ENCODE measurements around the gene PLD1. TPM values are rescaled to one million over a fixed set of nuclear protein-coding genes. Genes with fewer than 3 reads are reported as not detected.
"Not testable (repeated sequence)": the region's sequence is repeated elsewhere in the genome, so short reads cannot be mapped to it uniquely, and the experiment has no call there.

PLD1 gene
- polyA plus RNA-seq, 1 donor, result 87.6 TPM

DNA sequence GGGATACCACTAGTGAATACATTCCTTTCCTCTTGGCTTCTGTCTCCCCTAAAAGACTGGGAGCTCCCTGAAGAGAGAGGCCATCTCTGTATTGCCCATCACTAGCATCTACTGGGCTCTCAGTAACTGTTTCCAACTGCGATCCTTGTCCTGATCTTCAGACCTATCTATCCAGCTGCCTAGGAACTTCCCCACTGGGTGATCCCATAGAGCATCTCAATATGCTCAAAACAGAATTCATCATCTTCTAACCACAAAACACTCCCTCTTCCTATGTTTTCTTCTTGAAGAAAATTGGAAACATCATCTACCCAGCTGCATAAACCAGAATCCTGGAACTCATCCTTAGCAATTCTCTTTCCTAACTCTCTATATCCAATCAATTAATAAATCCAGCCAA lies 54.6 kb downstream of the PLD1 start:
- no peak for DNase-seq
- Histone ChIP-seq H3K27ac (ENCODE audit: low read length) (no peak overlapping the region), H3K27me3 (ENCODE audit: control insufficient read depth, insufficient read depth, low read length) (no peaks in the 10 kb centered on the region), H3K4me3 (ENCODE audit: low read length) (no peak overlapping the region), H3K36me3 (ENCODE audit: control insufficient read depth, insufficient read depth, low read length) (no peaks in the 10 kb centered on the region), H3K4me1 (ENCODE audit: control insufficient read depth, insufficient read depth, low read length) (peaks cover 7% of the 10 kb centered on the region), H3K9me3 (ENCODE audit: control insufficient read depth, low read depth, low read length) (no peaks in the 10 kb centered on the region)
- WGBS (ENCODE audit: insufficient coverage, low lambda C conversion rate), result no CpG with 5 or more reads among the region's 1 CpG

GRCh38 chr3:171755015-171755589 lies 55.2 kb downstream of the PLD1 start:
- 55% methylated on average over 1 of the region's 2 CpGs for WGBS (ENCODE audit: insufficient coverage, low lambda C conversion rate)
- H3K9me3 ChIP-seq (ENCODE audit: control insufficient read depth, low read depth, low read length), result no peaks in the 10 kb centered on the region

GRCh38 chr3:171753665-171754408 lies 56.4 kb downstream of the PLD1 start:
- WGBS (ENCODE audit: insufficient coverage, low lambda C conversion rate), result 85% methylated on average over 2 of the region's 5 CpGs
- DNase-seq, result no peak
- Histone ChIP-seq H3K36me3 (ENCODE audit: control insufficient read depth, insufficient read depth, low read length) (no peaks in the 10 kb centered on the region), H3K4me3 (ENCODE audit: low read length) (no peak overlapping the region), H3K9me3 (ENCODE audit: control insufficient read depth, low read depth, low read length) (no peaks in the 10 kb centered on the region), H3K27me3 (ENCODE audit: control insufficient read depth, insufficient read depth, low read length) (no peaks in the 10 kb centered on the region), H3K27ac (ENCODE audit: low read length) (peak overlapping the region; percentile 30), H3K4me1 (ENCODE audit: control insufficient read depth, insufficient read depth, low read length) (peaks cover 10% of the 10 kb centered on the region)

More at GRCh38 chr3:171755015-171755589, 55.2 kb downstream of the PLD1 start:
- H3K4me1 ChIP-seq (ENCODE audit: control insufficient read depth, insufficient read depth, low read length), result peaks cover 5% of the 10 kb centered on the region
- H3K36me3 ChIP-seq (ENCODE audit: control insufficient read depth, insufficient read depth, low read length), result no peaks in the 10 kb centered on the region
- H3K27ac ChIP-seq (ENCODE audit: low read length), result no peak overlapping the region
- H3K27me3 ChIP-seq (ENCODE audit: control insufficient read depth, insufficient read depth, low read length), result no peaks in the 10 kb centered on the region
- DNase-seq, result no peak
- H3K4me3 ChIP-seq (ENCODE audit: low read length), result no peak overlapping the region

DNA sequence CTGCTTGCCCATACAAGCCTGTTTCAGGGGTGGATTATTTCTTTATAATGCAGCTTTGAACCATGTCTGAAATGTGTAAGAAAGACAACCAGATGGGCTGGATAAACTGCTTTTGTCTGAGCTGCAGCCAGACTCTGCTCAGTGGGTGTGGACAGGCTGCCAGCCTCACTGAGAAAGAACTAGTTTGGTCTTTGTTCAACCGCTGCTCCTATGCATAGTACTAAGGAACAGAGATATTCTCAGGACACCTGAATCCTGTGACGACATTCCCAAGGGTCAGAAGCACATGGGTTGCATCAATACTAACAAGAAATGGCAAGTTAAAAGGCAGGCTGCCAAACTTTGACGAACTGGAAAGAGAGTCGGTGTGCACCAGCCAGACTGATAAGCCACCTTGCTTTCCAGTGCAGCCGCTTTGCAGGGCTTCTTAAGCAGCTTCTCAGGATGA lies 57.2 kb downstream of the PLD1 start:
- Histone ChIP-seq H3K9me3 (ENCODE audit: control insufficient read depth, low read depth, low read length) (no peaks in the 10 kb centered on the region), H3K27ac (ENCODE audit: low read length) (peak overlapping the region; percentile 30), H3K4me1 (ENCODE audit: control insufficient read depth, insufficient read depth, low read length) (peaks cover 13% of the 10 kb centered on the region), H3K27me3 (ENCODE audit: control insufficient read depth, insufficient read depth, low read length) (no peaks in the 10 kb centered on the region), H3K36me3 (ENCODE audit: control insufficient read depth, insufficient read depth, low read length) (no peaks in the 10 kb centered on the region), H3K4me3 (ENCODE audit: low read length) (no peak overlapping the region)
- no CpG with 5 or more reads among the region's 5 CpGs for WGBS (ENCODE audit: insufficient coverage, low lambda C conversion rate)
- DNase-seq, result peak; percentile 72 to 86

GRCh38 chr3:171752329-171752728 lies 58.0 kb downstream of the PLD1 start:
- H3K36me3 ChIP-seq (ENCODE audit: control insufficient read depth, insufficient read depth, low read length), result no peaks in the 10 kb centered on the region

GRCh38 chr3:171749124-171749523 lies 61.2 kb downstream of the PLD1 start:
- H3K4me3 ChIP-seq (ENCODE audit: low read length), result no peak overlapping the region
- H3K9me3 ChIP-seq (ENCODE audit: control insufficient read depth, low read depth, low read length), result peaks cover 9% of the 10 kb centered on the region
- no CpG with 5 or more reads among the region's 1 CpG for WGBS (ENCODE audit: insufficient coverage, low lambda C conversion rate)
- H3K27me3 ChIP-seq (ENCODE audit: control insufficient read depth, insufficient read depth, low read length), result no peaks in the 10 kb centered on the region
- no peaks in the 10 kb centered on the region for H3K36me3 ChIP-seq (ENCODE audit: control insufficient read depth, insufficient read depth, low read length)
- peaks cover 32% of the 10 kb centered on the region for H3K4me1 ChIP-seq (ENCODE audit: control insufficient read depth, insufficient read depth, low read length)
- H3K27ac ChIP-seq (ENCODE audit: low read length), result no peak overlapping the region
- no peak for DNase-seq

More at GRCh38 chr3:171752329-171752728, 58.0 kb downstream of the PLD1 start:
- H3K9me3 ChIP-seq (ENCODE audit: control insufficient read depth, low read depth, low read length), result no peaks in the 10 kb centered on the region
- H3K27ac ChIP-seq (ENCODE audit: low read length), result peak overlapping the region; percentile 19
- DNase-seq, result no peak
- peaks cover 18% of the 10 kb centered on the region for H3K4me1 ChIP-seq (ENCODE audit: control insufficient read depth, insufficient read depth, low read length)
- H3K27me3 ChIP-seq (ENCODE audit: control insufficient read depth, insufficient read depth, low read length), result no peaks in the 10 kb centered on the region
- no peak overlapping the region for H3K4me3 ChIP-seq (ENCODE audit: low read length)
- 100% methylated on average over 1 of the region's 2 CpGs for WGBS (ENCODE audit: insufficient coverage, low lambda C conversion rate)

DNA sequence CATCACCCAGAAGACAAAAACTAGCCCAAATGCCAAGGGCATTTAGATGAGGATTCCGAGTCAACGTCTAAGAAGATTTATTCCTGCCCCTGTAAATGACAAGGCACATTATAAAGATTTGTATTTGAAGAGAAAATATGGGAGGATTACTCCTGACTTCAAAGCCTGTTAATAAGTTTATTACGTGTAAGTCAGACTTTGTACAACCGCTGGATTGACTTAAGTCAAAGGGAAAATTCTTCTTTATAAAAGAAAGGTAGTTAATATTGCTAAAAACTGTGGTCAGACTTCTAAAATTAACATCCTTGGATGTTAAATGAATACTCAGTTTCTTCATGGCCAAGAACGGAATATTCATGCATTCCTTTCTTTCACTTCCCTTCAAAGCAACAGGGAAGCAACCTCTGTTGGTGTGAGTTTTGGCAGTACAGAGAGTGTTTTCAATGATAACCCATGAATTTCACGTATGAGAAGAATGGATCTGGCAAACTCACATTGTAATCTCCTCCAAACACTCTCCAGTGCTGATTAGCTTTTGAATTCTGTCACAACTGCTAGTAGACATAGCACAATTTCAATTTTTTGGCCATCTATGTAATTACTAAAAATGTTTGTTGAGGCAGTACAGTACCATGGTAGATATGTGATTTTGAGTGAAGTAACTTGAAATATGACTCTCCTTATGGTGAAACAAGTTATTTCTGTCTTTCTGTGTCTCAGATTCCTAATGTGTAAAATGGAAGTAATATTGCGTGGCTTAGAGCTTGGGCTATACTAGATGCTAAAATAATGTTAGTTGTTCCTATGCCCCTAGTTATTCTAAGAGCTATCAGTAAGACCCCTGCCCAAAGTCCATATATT lies 62.0 kb downstream of the PLD1 start:
- H3K4me3 ChIP-seq (ENCODE audit: low read length), result no peak overlapping the region
- H3K27me3 ChIP-seq (ENCODE audit: control insufficient read depth, insufficient read depth, low read length), result no peaks in the 10 kb centered on the region
- no peaks in the 10 kb centered on the region for H3K36me3 ChIP-seq (ENCODE audit: control insufficient read depth, insufficient read depth, low read length)
- H3K4me1 ChIP-seq (ENCODE audit: control insufficient read depth, insufficient read depth, low read length), result peaks cover 33% of the 10 kb centered on the region
- peak overlapping the region; percentile 1 for H3K27ac ChIP-seq (ENCODE audit: low read length)
- H3K9me3 ChIP-seq (ENCODE audit: control insufficient read depth, low read depth, low read length), result peaks cover 9% of the 10 kb centered on the region
- DNase-seq, result peak in 1 of 2 donors; percentile 51
- 64% methylated on average over 2 of the region's 7 CpGs for WGBS (ENCODE audit: insufficient coverage, low lambda C conversion rate)

GRCh38 chr3:171747223-171747920 lies 62.9 kb downstream of the PLD1 start:
- no peaks in the 10 kb centered on the region for H3K27me3 ChIP-seq (ENCODE audit: control insufficient read depth, insufficient read depth, low read length)
- H3K4me1 ChIP-seq (ENCODE audit: control insufficient read depth, insufficient read depth, low read length), result peaks cover 36% of the 10 kb centered on the region
- H3K4me3 ChIP-seq (ENCODE audit: low read length), result no peak overlapping the region
- H3K9me3 ChIP-seq (ENCODE audit: control insufficient read depth, low read depth, low read length), result peaks cover 9% of the 10 kb centered on the region
- H3K27ac ChIP-seq (ENCODE audit: low read length), result no peak overlapping the region
- H3K36me3 ChIP-seq (ENCODE audit: control insufficient read depth, insufficient read depth, low read length), result no peaks in the 10 kb centered on the region
- WGBS (ENCODE audit: insufficient coverage, low lambda C conversion rate), result no CpG with 5 or more reads among the region's 2 CpGs
- DNase-seq, result no peak

GRCh38 chr3:171746320-171747222 lies 63.7 kb downstream of the PLD1 start:
- no CpG with 5 or more reads among the region's 11 CpGs for WGBS (ENCODE audit: insufficient coverage, low lambda C conversion rate)
- H3K4me1 ChIP-seq (ENCODE audit: control insufficient read depth, insufficient read depth, low read length), result peaks cover 43% of the 10 kb centered on the region
- not testable (repeated sequence) for DNase-seq; H3K27me3 ChIP-seq (ENCODE audit: control insufficient read depth, insufficient read depth, low read length); H3K36me3 ChIP-seq (ENCODE audit: control insufficient read depth, insufficient read depth, low read length); H3K4me3 ChIP-seq (ENCODE audit: low read length); H3K27ac ChIP-seq (ENCODE audit: low read length); H3K9me3 ChIP-seq (ENCODE audit: control insufficient read depth, low read depth, low read length)

Measured in large intestine (tissue), 3 donors.